EH (cell line): ENCODE data around the gene CFHR5.

Source experiments
- DNase-seq: peaks from one replicate; pipeline ENCODE4 v3.0.0-alpha.2; 2015; ENCODE audit warnings: low read depth

CFHR5 gene

DNA sequence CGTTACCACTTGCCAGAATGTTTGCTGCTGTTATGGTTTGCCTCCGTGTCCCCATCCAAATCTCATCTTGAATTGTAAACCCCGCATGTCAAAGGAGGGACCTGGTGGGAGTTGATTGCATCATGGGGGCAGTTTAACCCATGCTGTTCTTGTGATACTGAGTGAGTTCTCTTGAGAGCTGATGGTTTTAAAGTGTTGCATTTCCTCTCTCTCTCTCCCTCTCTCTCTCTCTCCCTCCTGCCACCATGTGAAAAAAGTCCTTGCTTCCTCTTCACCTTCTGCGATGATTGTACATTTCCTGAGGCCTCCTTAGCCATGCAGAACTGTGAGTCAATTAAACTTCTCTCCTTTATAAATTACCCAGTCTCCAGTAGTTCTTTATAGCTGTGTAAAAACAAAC lies 44.4 kb downstream of the CFHR5 start:
- DNase-seq: no peak

DNA sequence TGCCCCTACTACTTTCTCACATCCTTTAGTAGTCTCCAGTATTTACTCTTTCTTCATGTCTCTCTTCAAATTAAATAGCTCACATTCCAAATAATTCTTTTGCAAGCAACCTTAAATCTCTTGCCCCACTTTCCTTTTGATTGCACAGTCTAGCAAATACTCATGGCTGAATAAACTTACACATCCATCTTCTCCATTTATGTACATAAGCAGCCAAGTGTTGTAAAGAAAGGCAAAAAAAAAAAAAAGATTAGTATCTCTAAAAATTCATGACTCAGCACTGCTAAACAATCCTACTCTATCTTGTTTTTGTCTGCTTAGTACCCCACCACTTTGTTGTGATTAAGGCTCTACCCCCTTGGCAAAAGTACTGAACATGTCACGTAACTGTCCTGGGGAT lies 47.1 kb downstream of the CFHR5 start:
- peak; percentile 62 for DNase-seq

DNA sequence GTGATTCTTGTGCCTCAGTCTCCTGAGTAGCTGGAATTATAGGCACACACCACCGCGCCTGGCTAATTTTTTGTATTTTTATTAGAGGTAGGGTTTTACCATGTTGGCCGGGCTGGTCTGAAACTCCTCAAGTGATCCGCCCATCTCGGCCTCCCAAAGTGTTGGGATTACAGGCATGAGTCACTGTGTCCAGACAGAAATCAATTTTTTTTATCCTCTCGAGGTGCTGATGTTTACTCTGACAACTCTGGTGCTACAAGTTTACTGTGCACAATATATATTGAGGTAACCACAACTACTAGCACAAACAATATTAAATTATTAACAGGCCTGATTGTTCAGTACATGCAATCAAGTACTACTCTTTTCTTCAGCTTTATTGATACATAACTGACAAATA lies 50.0 kb downstream of the CFHR5 start:
- no peak for DNase-seq

DNA sequence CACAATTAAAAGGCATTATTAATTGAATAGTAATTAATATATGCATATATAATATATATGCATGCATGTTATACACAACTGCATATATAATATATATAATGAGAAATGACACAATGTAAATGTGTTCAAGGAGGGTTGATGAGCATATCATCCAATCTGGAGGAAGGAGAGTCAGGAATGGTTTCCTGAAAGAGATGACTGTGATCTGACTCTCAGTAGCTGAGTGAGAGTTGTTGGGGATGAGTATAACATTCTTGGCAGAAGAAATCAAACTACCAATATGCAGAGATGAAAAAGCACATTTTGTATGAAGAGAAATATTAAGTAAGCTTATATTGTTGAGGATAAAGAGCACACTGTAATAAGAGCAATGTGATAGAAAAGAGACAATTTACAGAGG lies 52.4 kb downstream of the CFHR5 start:
- peak; percentile 6 for DNase-seq

DNA sequence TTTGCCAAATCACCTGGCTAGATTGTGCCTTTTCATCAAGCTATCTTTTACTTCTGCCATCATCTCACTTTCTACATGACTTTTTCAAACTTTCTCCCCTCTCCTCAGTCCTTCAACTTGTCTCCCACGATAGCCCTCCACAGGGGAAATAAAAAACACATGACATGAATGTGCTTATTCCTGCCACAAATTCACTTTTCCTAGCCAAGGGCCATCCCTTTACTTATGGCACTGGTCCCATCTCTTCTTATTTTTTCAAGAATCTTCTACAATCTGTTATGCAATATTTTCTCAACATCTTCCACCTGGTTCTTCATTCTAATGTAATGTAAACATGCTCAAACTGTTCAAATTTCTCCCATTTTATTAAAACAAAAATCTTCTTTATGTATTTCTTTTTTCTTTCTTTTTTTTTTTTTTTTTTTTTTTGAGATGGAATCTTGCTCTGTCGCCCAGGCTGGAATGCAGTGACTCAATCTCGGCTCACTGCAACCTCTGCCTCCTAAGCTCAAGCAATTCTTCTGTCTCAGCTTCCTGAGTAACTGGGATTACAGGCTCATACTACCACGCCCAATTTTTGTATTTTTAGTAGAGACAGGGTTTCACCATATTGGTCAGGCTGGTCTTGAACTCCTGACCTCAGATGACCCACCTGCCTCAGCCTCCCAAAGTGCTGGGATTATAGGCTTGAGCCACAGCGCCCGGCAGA lies 57.4 kb downstream of the CFHR5 start:
- peak; percentile 85 for DNase-seq

DNA sequence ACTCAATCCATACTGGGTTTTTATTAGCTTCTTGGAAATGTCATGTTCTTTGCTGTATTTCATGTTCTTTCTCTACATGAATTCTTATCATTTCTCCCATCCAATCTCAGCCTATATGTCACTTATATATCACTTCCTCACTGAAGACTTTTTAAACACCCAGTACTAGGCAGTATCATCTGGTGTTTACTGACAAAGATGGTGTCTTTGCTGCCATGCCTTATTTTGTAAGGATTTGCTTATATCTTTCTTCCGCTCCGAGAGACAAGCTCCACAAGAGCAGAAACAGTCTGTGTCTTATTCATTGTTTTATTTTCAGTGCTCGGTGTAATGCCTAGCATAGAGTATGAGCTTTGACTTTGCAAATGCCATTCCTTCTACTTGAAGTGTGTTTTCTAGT lies 59.5 kb downstream of the CFHR5 start:
- no peak for DNase-seq

DNA sequence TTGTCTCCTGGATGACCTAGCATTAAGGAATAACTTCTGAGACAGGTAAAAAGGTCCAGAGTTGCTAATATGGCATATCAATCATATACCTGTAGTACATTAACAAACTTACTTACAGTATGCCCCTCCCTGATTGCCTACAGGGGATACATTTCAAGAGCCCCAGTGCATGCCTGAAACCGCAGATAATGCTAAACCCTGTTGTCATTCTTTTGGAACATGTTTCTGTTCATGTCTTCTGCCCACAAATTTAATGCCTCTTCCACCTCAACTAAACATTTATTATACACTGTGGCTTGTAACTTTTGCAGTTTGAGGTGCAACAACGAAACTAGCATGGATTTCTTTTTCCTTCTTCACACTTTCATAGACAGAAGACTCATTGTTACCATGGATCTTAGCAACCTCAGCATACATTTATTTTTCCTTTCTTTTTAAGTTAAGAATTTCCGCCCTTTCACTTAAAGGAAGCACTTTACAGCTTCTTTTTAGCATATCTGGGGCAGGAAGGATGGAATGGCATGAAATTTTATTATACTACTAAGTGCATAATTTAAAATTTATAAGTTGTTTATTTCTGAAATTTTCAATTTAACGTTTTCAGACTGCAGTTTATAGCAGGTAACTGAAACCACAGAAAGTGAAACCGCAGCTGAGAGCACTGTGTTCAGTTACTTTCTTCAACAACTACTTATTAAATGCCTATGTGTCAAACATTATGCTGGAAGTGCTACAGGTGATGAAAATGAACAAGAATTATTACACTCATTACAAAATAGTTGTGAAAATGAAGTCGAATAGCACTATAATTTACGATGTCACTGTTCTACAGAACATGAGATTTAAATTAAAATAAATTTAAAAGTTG lies 64.4 kb downstream of the CFHR5 start:
- no peak for DNase-seq

DNA sequence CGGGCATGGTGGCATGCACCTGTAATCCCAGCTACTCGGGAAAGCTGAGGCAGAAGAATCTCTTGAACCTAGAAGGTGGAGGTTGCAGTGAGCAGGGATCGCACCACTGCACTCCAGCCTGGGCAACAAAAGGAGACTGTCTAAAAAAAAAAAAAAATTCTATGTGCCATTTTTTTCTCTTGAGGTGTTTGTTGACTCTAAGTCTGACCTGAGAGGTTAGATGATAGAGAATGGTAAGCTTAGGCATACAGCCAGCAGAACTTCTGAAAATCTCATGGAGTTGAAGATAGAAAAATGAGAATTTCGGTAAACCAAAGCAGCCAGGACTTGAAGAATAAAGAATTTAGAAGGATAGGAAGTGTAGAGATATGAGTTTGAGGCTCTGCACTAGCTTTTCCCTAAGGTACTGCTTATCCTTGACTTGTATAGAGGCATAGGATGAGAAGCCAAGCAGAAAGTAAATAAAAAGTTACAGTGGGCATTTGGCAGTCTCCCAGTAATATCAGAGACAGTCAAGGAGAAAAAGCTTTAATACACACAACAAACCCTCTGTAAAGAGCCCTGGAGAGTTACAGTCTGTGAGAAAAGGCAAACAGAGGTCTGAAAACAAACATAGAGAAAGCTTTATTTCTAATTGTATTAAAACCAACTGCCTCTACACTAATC lies 65.5 kb downstream of the CFHR5 start:
- no peak for DNase-seq

DNA sequence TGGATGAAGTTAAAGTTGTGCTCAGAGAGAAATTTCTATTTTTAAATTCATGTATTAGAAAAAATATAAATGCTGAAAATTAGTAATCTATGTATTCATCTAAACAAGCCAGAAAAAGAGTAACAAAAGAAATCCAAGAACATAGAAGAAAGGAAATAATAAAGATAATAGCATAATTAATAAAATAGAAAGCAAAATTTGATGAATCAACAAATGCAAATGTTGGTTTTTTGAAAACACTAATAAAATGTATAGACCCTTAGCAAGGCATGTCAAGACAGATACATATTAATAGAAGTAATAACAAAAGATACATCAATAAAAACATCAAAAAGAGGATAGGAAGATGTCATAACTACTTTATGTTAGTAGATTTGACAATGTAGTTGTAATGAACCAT lies 71.7 kb downstream of the CFHR5 start:
- DNase-seq: no peak
